K562 (cell line): Measurements from ENCODE around the gene CRTC3. TPM values are rescaled to one million over a fixed set of nuclear protein-coding genes. Genes with fewer than 3 reads are reported as not detected.

Experiments used
- ASH1L ChIP-seq: fragments of 450-650 bp; IDR thresholded peaks from 2 replicates; pipeline ENCODE4 v1.6.1; 2018; ENCODE audit warnings: borderline replicate concordance, mild to moderate bottlenecking, low read depth; ENCODE audit not compliant: partially characterized antibody
- ATF4 ChIP-seq: fragments of 450-650 bp; formaldehyde crosslinking; IDR thresholded peaks from 2 replicates; pipeline ENCODE4 v1.4.0; 2022; ENCODE audit warnings: mild to moderate bottlenecking, moderate library complexity
- CBX8 ChIP-seq: fragments of 200-600 bp; sonication (generic); IDR thresholded peaks from 2 replicates; pipeline ENCODE4 v1.6.1; 2012; ENCODE audit warnings: borderline replicate concordance, mixed run types, low read depth, mild to moderate bottlenecking, moderate library complexity, mixed read lengths, low read length, control low read depth, inconsistent platforms; ENCODE audit not compliant: poor library complexity, severe bottlenecking; ENCODE audit errors: extremely low read depth
- CXXC5 ChIP-seq: fragments of 250-450 bp; sonication (Bioruptor Pico); IDR thresholded peaks from 2 replicates; pipeline ENCODE4 v1.8.0; 2022; ENCODE audit warnings: inconsistent platforms, mild to moderate bottlenecking, moderate library complexity
- DMBX1 ChIP-seq: fragments of 250-450 bp; sonication (Bioruptor Pico); IDR thresholded peaks from 2 replicates; pipeline ENCODE4 v1.8.0; 2022; ENCODE audit warnings: inconsistent platforms, mild to moderate bottlenecking, moderate library complexity, borderline replicate concordance
- FOSL1 ChIP-seq: fragments of 200-800 bp; sonication (Bioruptor generic); conservative IDR thresholded peaks from 2 replicates; pipeline ENCODE4 v1.6.1; 2016; ENCODE audit warnings: missing genetic modification characterization, missing compliant biosample characterization
- FOXK2 ChIP-seq, 2 experiments: fragments of 450-650 bp; IDR thresholded peaks in 1 of 2; conservative IDR thresholded peaks in 1 of 2; 2 replicates each; pipeline ENCODE4 v1.6.1; 2016; ENCODE audit warnings: low read depth in 2 of 2, mild to moderate bottlenecking in 1 of 2
- KHSRP ChIP-seq: fragments of 450-650 bp; IDR thresholded peaks from 2 replicates; pipeline ENCODE4 v1.6.1; 2017
- MAFF ChIP-seq: IDR thresholded peaks from 2 replicates; pipeline ENCODE4 v1.6.1; 2012; ENCODE audit warnings: low read length, improper control_type of control experiment
- MYBL2 ChIP-seq, 2 experiments: fragments of 450-650 bp in 1 of 2; sonication (generic) in 1 of 2; formaldehyde crosslinking in 1 of 2; IDR thresholded peaks; 2 replicates each; pipeline versions ENCODE4 v1.6.1 to v1.8.1; 2017 to 2022; ENCODE audit warnings: borderline replicate concordance in 1 of 2, inconsistent platforms in 1 of 2, low read depth in 1 of 2, mild to moderate bottlenecking in 1 of 2, missing genetic modification reagents in 1 of 2, moderate library complexity in 1 of 2
- NCOR1 ChIP-seq: fragments of 450-650 bp; IDR thresholded peaks from 2 replicates; pipeline ENCODE4 v1.6.1; 2016; ENCODE audit warnings: mild to moderate bottlenecking, moderate library complexity
- POLR2AphosphoS5 ChIP-seq: IDR thresholded peaks from 2 replicates; pipeline ENCODE4 v1.6.1; 2011; ENCODE audit warnings: mild to moderate bottlenecking, low read depth, low read length, moderate library complexity; ENCODE audit not compliant: control insufficient read depth, insufficient read depth
- PRMT5 ChIP-seq: sonication (generic); formaldehyde crosslinking; IDR thresholded peaks from 2 replicates; pipeline ENCODE4 v1.5.0; 2020; ENCODE audit warnings: missing genetic modification reagents
- PTRF ChIP-seq: fragments of 450-650 bp; IDR thresholded peaks from 2 replicates; pipeline ENCODE4 v1.6.1; 2016; ENCODE audit warnings: mild to moderate bottlenecking, missing genetic modification characterization, missing compliant biosample characterization
- RBM25 ChIP-seq: fragments of 200-400 bp; formaldehyde crosslinking; IDR thresholded peaks from 2 replicates; pipeline ENCODE4 v1.6.1; 2018; ENCODE audit warnings: low read length, low read depth, moderate library complexity; ENCODE audit not compliant: severe bottlenecking
- RHOXF2B ChIP-seq: fragments of 250-450 bp; sonication (Bioruptor Pico); conservative IDR thresholded peaks from 2 replicates; pipeline ENCODE4 v1.5.1; 2021
- SAFB ChIP-seq: fragments of 200-400 bp; formaldehyde crosslinking; IDR thresholded peaks from 2 replicates; pipeline ENCODE4 v1.6.1; 2017; ENCODE audit warnings: low read depth, low read length, borderline replicate concordance
- SMARCC2 ChIP-seq: fragments of 450-650 bp; IDR thresholded peaks from 2 replicates; pipeline ENCODE4 v1.6.1; 2017; ENCODE audit warnings: antibody characterized with exemption, moderate library complexity, mild to moderate bottlenecking, low read depth
- SMARCE1 ChIP-seq: fragments of 450-650 bp; IDR thresholded peaks from 2 replicates; pipeline ENCODE4 v1.7.1; 2016; ENCODE audit warnings: mild to moderate bottlenecking
- TCFL5 ChIP-seq: fragments of 250-450 bp; sonication (Bioruptor Pico); conservative IDR thresholded peaks from 2 replicates; pipeline ENCODE4 v1.6.1; 2021; ENCODE audit warnings: mild to moderate bottlenecking, moderate library complexity, matching md5 sums
- XRCC3 ChIP-seq: fragments of 450-650 bp; IDR thresholded peaks from 2 replicates; pipeline ENCODE4 v1.6.1; 2017; ENCODE audit warnings: mild to moderate bottlenecking, moderate library complexity
- ZNF224 ChIP-seq: sonication (generic); formaldehyde crosslinking; IDR thresholded peaks from 2 replicates; pipeline ENCODE4 v1.8.0; 2022; ENCODE audit warnings: mild to moderate bottlenecking, missing genetic modification reagents
- ZNF354B ChIP-seq: fragments of 250-450 bp; sonication (Bioruptor Pico); IDR thresholded peaks from 2 replicates; pipeline ENCODE4 v1.4.0; 2020
- polyA plus RNA-seq, 8 experiments: library from polyadenylated mRNA; depleted of rRNA in 4 of 8; stranded (reverse) in 5 of 8; unstranded in 3 of 8; fragments of >200 nt; fragmentation: Nextera tagmentation in 2 of 8; fragmentation: Illumina TruSeq in 1 of 8; extraction: Ambion mirVana in 2 of 8; extraction: Trizol in 1 of 8; gene quantifications; 2 replicates each; pipeline versions ENCODE4 v1.2.1 to v1.2.3, GENCODE V29; 2011 to 2014; ENCODE audit warnings: inconsistent platforms in 1 of 8, missing spikeins in 1 of 8
- total RNA-seq, 7 experiments: library from RNA; depleted of rRNA in 6 of 7; stranded (reverse); fragments of >200 nt in 6 of 7; fragmentation: Illumina TruSeq in 2 of 7; extraction: Trizol in 2 of 7; gene quantifications; 2 replicates each; pipeline versions ENCODE4 v1.2.1 to v1.2.3, GENCODE V29; 2011 to 2021; ENCODE audit warnings: low replicate concordance in 1 of 7
- TF ChIP-seq, protein P1 (sequence below): IDR thresholded peaks from 3 replicates; pipeline ENCODE4 v1.6.1; 2011; ENCODE audit warnings: borderline replicate concordance, mild to moderate bottlenecking, moderate library complexity; ENCODE audit not compliant: insufficient read length; ENCODE audit errors: extremely low read depth

CRTC3 gene
- total and polyA plus RNA-seq, 9 of the 15 experiments (the other 6 are each of a cell fraction or from before 2014, with no cell fraction given): 1.2 to 19.0 (median 11.6) TPM

DNA sequence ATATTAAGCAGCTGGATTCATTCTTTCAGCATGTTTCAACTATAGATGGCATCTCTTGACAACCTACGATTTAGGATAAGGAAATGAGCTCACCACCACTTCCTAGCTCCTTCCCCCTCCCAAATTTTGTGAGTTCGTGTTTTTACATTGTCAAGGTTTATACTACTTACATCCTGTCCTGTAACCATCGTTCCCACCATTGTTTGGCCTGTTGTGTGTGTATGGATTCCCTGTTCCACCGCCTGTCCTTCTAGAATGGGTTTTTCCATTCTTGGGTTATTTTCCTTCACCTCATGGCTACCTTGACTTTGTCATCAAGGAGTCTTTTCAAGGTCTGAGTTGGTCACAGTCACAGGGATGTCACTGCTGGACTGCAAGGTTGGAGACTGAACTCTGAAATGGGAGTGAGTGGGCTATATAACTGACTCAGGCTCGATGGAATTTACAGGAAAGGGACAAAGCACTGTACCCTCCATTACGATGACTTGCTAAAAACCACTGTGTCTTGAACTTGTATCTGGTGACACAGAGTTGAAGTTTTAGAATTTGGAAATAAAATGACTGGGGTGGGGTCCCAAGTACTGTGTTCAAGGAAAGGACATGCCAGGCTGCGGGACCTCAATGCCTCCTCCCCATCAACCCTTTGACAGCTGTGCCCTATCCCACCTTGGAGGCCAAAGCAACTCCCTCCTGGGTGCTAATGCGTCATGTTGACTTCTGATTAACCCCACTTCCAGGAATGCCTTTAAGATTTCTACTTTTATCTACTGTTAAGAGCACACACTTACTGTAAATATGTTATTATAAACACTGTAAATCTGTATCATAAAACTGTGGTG is 120.6 kb downstream of the CRTC3 start (continued):
- TF ChIP-seq RBM25 (no peak), CXXC5 (CRISPR knock-in tag) (peak; percentile 55; the same call in 1 of the 2 replicates), DMBX1 (CRISPR knock-in tag) (peak; percentile 87), MYBL2 (IDR thresholded peaks at IDR 0.05; ENCODE audit: low read depth) (no peak), MYBL2 (CRISPR knock-in tag; IDR thresholded peaks at IDR 0.05; ENCODE audit: borderline replicate concordance) (no peak), CBX8 (no peak), XRCC3 (no peak), ZNF224 (CRISPR knock-in tag) (no peak), PTRF (peak; percentile 72; the same call in 1 of the 2 replicates), RHOXF2B (0 out of 2 replicates have a peak, but pooled peaks have one; percentile 59), SMARCE1 (peak; percentile 52; the same call in 1 of the 2 replicates), FOXK2 (conservative IDR thresholded peaks at IDR 0.05 in 1 of 2, IDR thresholded peaks at IDR 0.05 in 1 of 2; ENCODE audit: low read depth in 2 of 2) (peak in 1 of 2 experiments; percentile 32; a peak in 1 of 4 replicates), ATF4 (0 out of 2 replicates have a peak, but pooled peaks have one; percentile 46), ZNF354B (CRISPR knock-in tag) (no peak; the same call in 1 of the 2 replicates), PRMT5 (CRISPR knock-in tag) (no peak), NCOR1 (peak; percentile 49; the same call in 1 of the 2 replicates), KHSRP (no peak), FOSL1 (tag) (peak; percentile 70), MAFF (peak; percentile 78), TCFL5 (CRISPR knock-in tag) (no peak), SMARCC2 (peak; percentile 32; the same call in 1 of the 2 replicates), POLR2AphosphoS5 (no peak), ASH1L (no peak), SAFB (no peak)
- TF ChIP-seq, protein P1, sequence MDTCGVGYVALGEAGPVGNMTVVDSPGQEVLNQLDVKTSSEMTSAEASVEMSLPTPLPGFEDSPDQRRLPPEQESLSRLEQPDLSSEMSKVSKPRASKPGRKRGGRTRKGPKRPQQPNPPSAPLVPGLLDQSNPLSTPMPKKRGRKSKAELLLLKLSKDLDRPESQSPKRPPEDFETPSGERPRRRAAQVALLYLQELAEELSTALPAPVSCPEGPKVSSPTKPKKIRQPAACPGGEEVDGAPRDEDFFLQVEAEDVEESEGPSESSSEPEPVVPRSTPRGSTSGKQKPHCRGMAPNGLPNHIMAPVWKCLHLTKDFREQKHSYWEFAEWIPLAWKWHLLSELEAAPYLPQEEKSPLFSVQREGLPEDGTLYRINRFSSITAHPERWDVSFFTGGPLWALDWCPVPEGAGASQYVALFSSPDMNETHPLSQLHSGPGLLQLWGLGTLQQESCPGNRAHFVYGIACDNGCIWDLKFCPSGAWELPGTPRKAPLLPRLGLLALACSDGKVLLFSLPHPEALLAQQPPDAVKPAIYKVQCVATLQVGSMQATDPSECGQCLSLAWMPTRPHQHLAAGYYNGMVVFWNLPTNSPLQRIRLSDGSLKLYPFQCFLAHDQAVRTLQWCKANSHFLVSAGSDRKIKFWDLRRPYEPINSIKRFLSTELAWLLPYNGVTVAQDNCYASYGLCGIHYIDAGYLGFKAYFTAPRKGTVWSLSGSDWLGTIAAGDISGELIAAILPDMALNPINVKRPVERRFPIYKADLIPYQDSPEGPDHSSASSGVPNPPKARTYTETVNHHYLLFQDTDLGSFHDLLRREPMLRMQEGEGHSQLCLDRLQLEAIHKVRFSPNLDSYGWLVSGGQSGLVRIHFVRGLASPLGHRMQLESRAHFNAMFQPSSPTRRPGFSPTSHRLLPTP: no peak
